H1 (cell line): ENCODE measurements around the gene LRRC23. TPM values are rescaled to one million over a fixed set of nuclear protein-coding genes. Genes with fewer than 3 reads are reported as not detected.
"Not testable (repeated sequence)": the region's sequence is repeated elsewhere in the genome, so short reads cannot be mapped to it uniquely, and the experiment has no call there.

ENCODE experiments used
- CTCF ChIA-PET: fragments of 300-600 bp; sonication (Branson Sonifier 250); formaldehyde crosslinking; loops from one replicate; lab custom pipeline; 2021; ENCODE audit not compliant: partially characterized antibody; lab: Charles Lee
- POLR2A ChIA-PET: fragments of 300-600 bp; sonication (Branson Sonifier 250); formaldehyde crosslinking; loops from one replicate; lab custom pipeline; 2021; ENCODE audit warnings: inconsistent platforms; ENCODE audit not compliant: partially characterized antibody; lab: Charles Lee
- DNase-seq, 2 experiments: peaks; one replicate each; pipeline versions ENCODE4 v3.0.0 to v3.0.0-alpha.2; 2010 to 2022; ENCODE audit warnings: low spot score in 2 of 2, low read depth in 1 of 2, mixed read lengths in 1 of 2
- FAIRE-seq: peaks from 2 replicates; lab custom pipeline; 2011; peaks lifted over from hg19 to GRCh38; lab: Jason Lieb, UNC
- H2AFZ ChIP-seq: 2 replicates; pipeline ENCODE4 v1.8.1; 2012; ENCODE audit warnings: low read length, inconsistent platforms
- H2AK5ac ChIP-seq: 2 replicates; pipeline ENCODE4 v1.6.1; 2013; ENCODE audit warnings: low read depth, low read length
- H2BK120ac ChIP-seq: replicated peaks from 2 replicates; pipeline ENCODE3; 2013; ENCODE audit warnings: low read depth, low read length, inconsistent platforms
- H2BK12ac ChIP-seq: 2 replicates; pipeline ENCODE4 v1.6.1; 2013; ENCODE audit warnings: low read depth, low read length
- H2BK15ac ChIP-seq: 2 replicates; pipeline ENCODE4 v1.6.1; 2013; ENCODE audit warnings: low read length
- H2BK20ac ChIP-seq: 2 replicates; pipeline ENCODE4 v1.6.1; 2013; ENCODE audit warnings: low read length
- H2BK5ac ChIP-seq: 2 replicates; pipeline ENCODE4 v1.6.1; 2013; ENCODE audit warnings: low read depth, low read length
- H3K14ac ChIP-seq: 2 replicates; pipeline ENCODE4 v1.6.1; 2013; ENCODE audit warnings: inconsistent platforms; ENCODE audit not compliant: insufficient read length
- H3K18ac ChIP-seq: 2 replicates; pipeline ENCODE4 v1.6.1; 2013; ENCODE audit warnings: low read length; ENCODE audit errors: extremely low read depth
- H3K23ac ChIP-seq: 2 replicates; pipeline ENCODE4 v1.6.1; 2013; ENCODE audit warnings: inconsistent platforms; ENCODE audit not compliant: insufficient read length
- H3K23me2 ChIP-seq: 2 replicates; pipeline ENCODE4 v1.6.1; 2013; ENCODE audit warnings: low read depth, low read length
- H3K27ac ChIP-seq: 2 replicates; pipeline ENCODE4 v1.6.1; 2011; ENCODE audit warnings: low read depth, low read length, inconsistent platforms
- H3K27me3 ChIP-seq, 4 experiments: replicated peaks in 1 of 4; 1 replicate in 1 of 4; 2 replicates in 3 of 4; pipeline versions ENCODE4 v1.6.1 to v1.8.1; 2011 to 2013; ENCODE audit warnings: low read length in 3 of 4, mild to moderate bottlenecking in 3 of 4, inconsistent platforms in 2 of 4, mixed read lengths in 2 of 4, moderate library complexity in 1 of 4; ENCODE audit not compliant: control insufficient read depth in 3 of 4, insufficient read depth in 3 of 4; ENCODE audit errors: extremely low read depth in 1 of 4
- H3K36me3 ChIP-seq, 4 experiments: 2 replicates each; pipeline versions ENCODE4 v1.6.1 to v1.8.1; 2011 to 2013; ENCODE audit warnings: mild to moderate bottlenecking in 4 of 4, low read length in 3 of 4, moderate library complexity in 2 of 4, control low read depth in 1 of 4, inconsistent platforms in 1 of 4; ENCODE audit not compliant: insufficient read depth in 4 of 4, control insufficient read depth in 2 of 4
- H3K4ac ChIP-seq: replicated peaks from 2 replicates; pipeline ENCODE3; 2013; ENCODE audit warnings: low read length, low read depth, mixed read lengths, inconsistent platforms; ENCODE audit not compliant: insufficient read length
- H3K4me1 ChIP-seq, 4 experiments: replicated peaks in 1 of 4; 1 replicate in 1 of 4; 2 replicates in 3 of 4; pipeline versions ENCODE4 v1.6.1 to v1.8.1; 2011 to 2013; ENCODE audit warnings: low read length in 3 of 4, inconsistent platforms in 2 of 4, mixed read lengths in 1 of 4; ENCODE audit not compliant: insufficient read depth in 4 of 4, control insufficient read depth in 3 of 4
- H3K4me2 ChIP-seq, 2 experiments: 2 replicates each; pipeline versions ENCODE4 v1.6.1 to v1.8.1; 2011 to 2013; ENCODE audit warnings: low read depth in 2 of 2, low read length in 2 of 2, control low read depth in 1 of 2, inconsistent platforms in 1 of 2, mild to moderate bottlenecking in 1 of 2; ENCODE audit not compliant: insufficient read depth in 1 of 2
- H3K4me3 ChIP-seq, 4 experiments: fragments of 200-600, 300-600 bp in 1 of 4; sonication (generic), shearing (Covaris generic), sonication (Bioruptor Twin) in 1 of 4; 2 replicates each; pipeline versions ENCODE4 v1.5.1 to v1.8.1; 2011 to 2016; ENCODE audit warnings: low read length in 4 of 4, low read depth in 3 of 4, control low read depth in 2 of 4, inconsistent platforms in 2 of 4, mild to moderate bottlenecking in 2 of 4, mixed read lengths in 1 of 4, moderate library complexity in 1 of 4; ENCODE audit not compliant: insufficient read depth in 2 of 4; ENCODE audit errors: extremely low read depth in 1 of 4
- H3K56ac ChIP-seq: replicated peaks from 2 replicates; pipeline ENCODE3; 2013; ENCODE audit warnings: low read depth, mild to moderate bottlenecking, mixed read lengths, low read length, inconsistent platforms; ENCODE audit not compliant: insufficient read length
- H3K79me1 ChIP-seq: 2 replicates; pipeline ENCODE4 v1.6.1; 2013; ENCODE audit warnings: low read depth, low read length, control low read depth
- H3K79me2 ChIP-seq, 2 experiments: 2 replicates each; pipeline versions ENCODE4 v1.6.1 to v1.8.1; 2012 to 2013; ENCODE audit warnings: low read length in 2 of 2, mild to moderate bottlenecking in 2 of 2, inconsistent platforms in 1 of 2; ENCODE audit not compliant: insufficient read depth in 2 of 2, control insufficient read depth in 1 of 2
- H3K9ac ChIP-seq, 4 experiments: replicated peaks in 1 of 4; 1 replicate in 1 of 4; 2 replicates in 3 of 4; pipeline versions ENCODE4 v1.6.1 to v1.8.1; 2011 to 2013; ENCODE audit warnings: low read depth in 3 of 4, low read length in 3 of 4, control low read depth in 2 of 4, mild to moderate bottlenecking in 2 of 4, moderate library complexity in 2 of 4, inconsistent platforms in 1 of 4; ENCODE audit errors: extremely low read depth in 1 of 4
- H3K9me3 ChIP-seq, 2 experiments: 2 replicates each; pipeline versions ENCODE4 v1.6.1 to v1.8.1; 2012 to 2013; ENCODE audit warnings: mild to moderate bottlenecking in 2 of 2, moderate library complexity in 2 of 2, control low read depth in 1 of 2, inconsistent platforms in 1 of 2, low read depth in 1 of 2, low read length in 1 of 2, mixed read lengths in 1 of 2; ENCODE audit not compliant: insufficient read depth in 2 of 2
- H4K20me1 ChIP-seq, 2 experiments: replicated peaks in 1 of 2; 2 replicates each; pipeline versions ENCODE3 to v1.8.1; 2011 to 2013; ENCODE audit warnings: inconsistent platforms in 2 of 2, low read length in 2 of 2, mild to moderate bottlenecking in 1 of 2; ENCODE audit not compliant: insufficient read depth in 2 of 2, control insufficient read depth in 1 of 2
- H4K5ac ChIP-seq: 2 replicates; pipeline ENCODE4 v1.6.1; 2013; ENCODE audit warnings: low read length, low read depth, mixed read lengths, inconsistent platforms; ENCODE audit not compliant: insufficient read length
- H4K8ac ChIP-seq: 2 replicates; pipeline ENCODE4 v1.8.0; 2013; ENCODE audit warnings: mild to moderate bottlenecking, moderate library complexity, low read length, inconsistent platforms; ENCODE audit not compliant: insufficient read depth; ENCODE audit errors: extremely low read depth
- H4K91ac ChIP-seq: replicated peaks from 2 replicates; pipeline ENCODE3; 2013; ENCODE audit warnings: low read length, mixed read lengths, inconsistent platforms; ENCODE audit not compliant: insufficient read length
- CHD1 ChIP-seq: IDR thresholded peaks from 2 replicates; pipeline ENCODE4 v1.6.1; 2012; ENCODE audit warnings: low read depth, low read length, improper control_type of control experiment
- CHD2 ChIP-seq: IDR thresholded peaks from 2 replicates; pipeline ENCODE4 v1.6.1; 2012; ENCODE audit warnings: low read length, improper control_type of control experiment
- GTF2F1 ChIP-seq: IDR thresholded peaks from 2 replicates; pipeline ENCODE4 v1.6.1; 2012; ENCODE audit warnings: low read depth, low read length, improper control_type of control experiment, borderline replicate concordance
- RFX5 ChIP-seq: IDR thresholded peaks from 2 replicates; pipeline ENCODE4 v1.6.1; 2011; ENCODE audit warnings: low read depth, low read length, improper control_type of control experiment, borderline replicate concordance
- TCF12 ChIP-seq: IDR thresholded peaks from 2 replicates; pipeline ENCODE4 v1.6.1; 2011; ENCODE audit warnings: low read depth, mild to moderate bottlenecking, low read length
- ZNF274 ChIP-seq: IDR thresholded peaks from 2 replicates; pipeline ENCODE4 v1.7.0; 2012; ENCODE audit warnings: low read length, borderline replicate concordance; ENCODE audit errors: extremely low read depth
- WGBS, 2 experiments: shearing (Covaris generic) in 1 of 2; methylation state at CpG; one replicate each; pipeline versions ENCODE4 v1.1.6 to v1.1.7; 2013 to 2015; ENCODE audit warnings: low lambda C conversion rate in 2 of 2, mixed read lengths in 2 of 2, inconsistent platforms in 1 of 2, low coverage in 1 of 2, missing lambda C conversion rate in 1 of 2; ENCODE audit not compliant: insufficient replicate concordance in 2 of 2, insufficient coverage in 1 of 2, insufficient read length in 1 of 2; ENCODE audit errors: extremely low coverage in 1 of 2, missing lambda C conversion rate in 1 of 2; 5-methylcytosine and 5-hydroxymethylcytosine counted together
- polyA plus RNA-seq, 7 experiments: library from polyadenylated mRNA; depleted of rRNA in 3 of 7; stranded (reverse) in 5 of 7; unstranded in 2 of 7; fragments of >200 nt in 5 of 7; fragments of 200-250 nt in 2 of 7; gene quantifications; 1 replicate in 5 of 7; 2 replicates in 1 of 7; 4 replicates in 1 of 7; pipeline versions ENCODE4 v1.2.1 to v1.2.3, GENCODE V29; 2011 to 2013; ENCODE audit warnings: missing spikeins in 2 of 7, mixed read lengths in 2 of 7
- total RNA-seq: library from RNA; stranded (reverse); fragmentation: NEBNext Ultra II Directional; extraction: Animal tissue kit (Norgen Biotek cat#: 25700); gene quantifications from 2 replicates; pipeline ENCODE4 v1.2.1, GENCODE V29; 2021
- TF ChIP-seq, protein P1 (sequence below): IDR thresholded peaks from 2 replicates; pipeline ENCODE4 v1.6.1; 2012; ENCODE audit warnings: inconsistent platforms

Gene LRRC23
- total and polyA plus RNA-seq, 2 of the 8 experiments (the other 6 are each of a cell fraction or from before 2014, with no cell fraction given), result 2.5 to 3.6 TPM

- TF ChIP-seq CHD2, result no peak
- no peak for TF ChIP-seq RFX5
- TF ChIP-seq ZNF274, result no peak
- TF ChIP-seq CHD1, result no peak
- TF ChIP-seq GTF2F1, result no peak
- TF ChIP-seq, protein P1, sequence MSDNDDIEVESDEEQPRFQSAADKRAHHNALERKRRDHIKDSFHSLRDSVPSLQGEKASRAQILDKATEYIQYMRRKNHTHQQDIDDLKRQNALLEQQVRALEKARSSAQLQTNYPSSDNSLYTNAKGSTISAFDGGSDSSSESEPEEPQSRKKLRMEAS, result no peak
- TF ChIP-seq TCF12, result no peak
These were observed 40.9 kb upstream of the LRRC23 start (continued) for GRCh38 chr12:6863586-6864321.

GRCh38 chr12:6865307-6865706 is 39.3 kb upstream of the LRRC23 start:
- H2AK5ac ChIP-seq, H3K14ac ChIP-seq, H2BK20ac ChIP-seq, H3K4ac ChIP-seq, H3K56ac ChIP-seq, H2BK120ac ChIP-seq, H3K27me3 ChIP-seq, H3K23ac ChIP-seq, H4K91ac ChIP-seq, H3K79me1 ChIP-seq, FAIRE-seq, H3K9ac ChIP-seq, H2BK12ac ChIP-seq, H3K18ac ChIP-seq, H3K4me3 ChIP-seq, H4K5ac ChIP-seq, H3K9me3 ChIP-seq, H2BK5ac ChIP-seq, H2BK15ac ChIP-seq, DNase-seq, H4K8ac ChIP-seq, H2AFZ ChIP-seq, H3K27ac ChIP-seq: not testable (repeated sequence)
- H3K4me2 ChIP-seq, result peak overlapping the region in 1 of 2 experiments; percentile 94; a peak in 1 of 4 replicates
- 92% methylated on average over 5 of the region's 5 CpGs; no CpG with 5 or more reads in 1 of the 2 experiments for WGBS, 2 experiments
- ChIA-PET CTCF (interaction anchor here (0.7 to 10.4 kb wide), 13 partner anchors 9 to 113 kb away, joined by 3 to 216 read pairs (median 4); partner anchors contain the start of genes C12orf57, CDCA3, MLF2 and RNU7-1), POLR2A (interaction anchor here (1.3 to 18.9 kb wide), 9 partner anchors 21 to 260 kb away, joined by 4 to 588 read pairs (median 87); partner anchors contain the start of genes ATN1, C12orf57, CDCA3 and ENO2)
- H3K36me3 ChIP-seq, result peaks cover 21 to 55% (median 40%) of the 10 kb centered on the region in 4 experiments
- peaks cover 13 to 15% of the 10 kb centered on the region in 2 experiments for H4K20me1 ChIP-seq
- peaks cover 11% of the 10 kb centered on the region for H3K23me2 ChIP-seq
- H3K79me2 ChIP-seq, result peaks cover 0 to 22% of the 10 kb centered on the region in 2 experiments; a peak in 2 of 4 replicates
- peaks cover 5 to 34% (median 16%) of the 10 kb centered on the region in 4 experiments for H3K4me1 ChIP-seq
